NCI-H1694 (cell line): ENCODE data around the gene EHD3.
A peak's percentile ranks its signal among the peaks of the same experiment; 100 is the strongest.

Experiments
- DNase-seq: peaks from one replicate; lab custom pipeline; 2025; lab: John Stamatoyannopoulos, UW

EHD3 gene

DNA sequence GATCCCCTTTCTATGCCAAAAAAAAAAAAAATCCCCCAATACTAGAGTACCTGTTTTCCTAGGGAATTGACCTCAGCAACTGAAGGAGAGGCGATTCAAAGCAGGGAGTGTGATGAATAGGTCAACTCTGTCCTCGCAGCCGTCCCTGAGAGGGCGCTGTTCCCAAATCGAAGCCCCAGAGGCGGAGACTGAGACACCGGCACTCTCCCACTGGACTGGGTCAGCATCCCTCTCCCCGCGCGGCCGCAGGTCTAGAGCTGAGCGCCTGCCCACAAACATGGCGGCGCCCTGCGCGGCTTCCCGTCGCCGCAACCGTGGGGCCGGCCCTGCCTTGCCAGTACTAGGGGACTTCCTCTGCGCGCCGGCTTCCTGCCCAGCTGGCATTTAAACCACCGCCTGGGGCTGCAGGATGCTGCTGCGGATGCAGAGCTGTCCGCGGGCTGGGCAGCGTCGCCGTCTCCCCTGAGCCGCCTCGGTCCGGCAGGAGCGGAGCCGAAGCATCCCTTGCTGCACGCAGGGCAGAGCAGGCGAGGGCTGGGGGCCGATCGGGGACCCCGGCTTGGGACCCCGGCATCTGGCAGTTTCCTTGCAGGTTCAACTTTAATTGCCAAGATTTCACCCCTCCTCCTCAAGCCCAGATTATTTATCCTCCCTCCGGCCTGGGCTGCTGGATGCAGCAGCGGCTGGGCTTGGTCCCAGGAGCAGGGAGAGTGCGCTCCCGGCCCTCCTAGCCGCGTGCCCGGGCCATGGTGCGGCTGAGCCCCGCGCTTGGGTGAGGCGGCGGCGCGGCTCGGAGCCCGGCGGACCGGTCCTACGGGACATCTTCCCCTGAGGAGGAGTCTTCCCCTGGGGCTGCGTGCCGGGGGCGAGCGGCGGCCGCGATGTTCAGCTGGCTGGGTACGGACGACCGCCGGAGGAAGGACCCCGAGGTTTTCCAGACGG is at the start of gene EHD3:
EHD3 (plus strand) TSS at position 412 of the 942 bp plus-strand sequence; CDS start at position 882, 470 bp downstream.
- DNase-seq, result peak; percentile 88

DNA sequence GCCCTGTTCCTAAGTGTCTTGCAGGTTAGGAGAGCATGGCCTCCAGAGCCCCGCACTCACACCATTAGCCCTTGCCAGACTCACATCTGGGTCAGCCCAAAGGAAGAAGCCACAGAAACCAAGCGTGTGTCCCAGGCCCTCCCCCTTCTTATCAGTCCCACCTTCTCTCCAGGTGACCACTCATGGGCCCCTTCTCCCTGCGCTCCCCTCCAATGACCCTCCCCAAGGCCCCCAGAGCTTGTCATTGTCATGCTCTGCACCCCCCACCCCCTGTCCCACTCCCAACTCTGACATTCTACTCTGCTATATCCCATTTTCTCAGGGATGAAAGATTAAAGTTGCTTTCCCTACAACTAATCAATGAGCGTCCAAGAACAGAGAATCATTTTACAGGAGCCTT is 46.8 kb upstream of the EHD3 start:
- no peak for DNase-seq

DNA sequence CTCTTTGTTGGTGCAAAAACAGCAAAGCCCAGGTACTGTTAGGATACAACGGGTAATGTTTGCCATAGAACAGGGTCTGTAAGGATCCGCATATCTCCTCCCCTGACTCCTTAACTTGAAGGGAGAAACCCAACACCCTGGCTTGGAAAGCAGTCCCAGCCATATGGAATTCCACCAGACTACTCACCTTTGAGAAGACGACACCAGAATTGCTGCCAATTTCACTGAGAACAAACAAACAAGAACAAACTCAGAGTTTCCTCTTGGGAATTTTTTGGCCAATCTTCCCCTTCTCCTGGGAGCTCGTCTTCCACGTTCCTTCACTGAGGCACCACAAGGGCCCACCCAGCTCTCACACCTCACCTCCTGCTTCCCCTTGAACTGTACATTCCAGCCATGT is 45.8 kb upstream of the EHD3 start:
- no peak for DNase-seq

DNA sequence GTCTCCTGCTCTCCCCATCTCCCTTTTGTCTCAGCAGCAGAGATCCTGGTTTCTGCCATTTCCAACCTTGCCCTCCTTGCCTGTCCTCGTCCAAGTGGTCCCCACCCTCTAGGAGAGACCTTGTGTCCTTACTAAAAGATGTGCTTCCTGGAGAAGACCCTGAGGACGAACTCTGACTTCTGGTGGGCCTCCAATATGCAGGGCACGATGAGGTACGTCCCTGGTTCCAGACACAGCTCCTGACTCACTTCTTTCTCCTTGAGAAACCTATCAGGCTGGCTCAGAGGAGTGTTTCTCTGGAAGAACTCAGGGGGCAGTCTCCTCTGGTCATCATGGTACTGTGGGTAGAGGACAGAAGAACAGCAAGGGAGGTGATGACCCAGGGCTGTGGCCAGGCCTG is 44.8 kb upstream of the EHD3 start:
- no peak for DNase-seq

DNA sequence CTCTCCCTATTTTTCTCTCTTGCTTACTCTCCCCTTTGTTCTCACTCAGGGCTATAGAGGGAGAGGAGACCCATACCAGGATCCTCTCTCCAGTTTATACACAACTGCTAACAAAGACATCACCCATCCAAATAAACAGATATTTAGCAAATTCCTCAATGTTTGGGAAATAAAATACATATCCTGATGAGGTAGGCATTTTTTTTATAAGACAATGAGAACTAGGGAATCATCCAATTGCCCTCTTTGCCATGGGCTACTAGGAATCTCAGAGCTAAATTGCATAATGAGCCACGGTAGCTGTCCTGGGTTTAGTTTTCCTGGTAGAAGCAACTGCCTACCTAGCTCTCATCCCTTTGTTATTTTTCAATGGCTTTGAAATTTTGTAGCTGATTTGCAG is 43.8 kb upstream of the EHD3 start:
- no peak for DNase-seq

DNA sequence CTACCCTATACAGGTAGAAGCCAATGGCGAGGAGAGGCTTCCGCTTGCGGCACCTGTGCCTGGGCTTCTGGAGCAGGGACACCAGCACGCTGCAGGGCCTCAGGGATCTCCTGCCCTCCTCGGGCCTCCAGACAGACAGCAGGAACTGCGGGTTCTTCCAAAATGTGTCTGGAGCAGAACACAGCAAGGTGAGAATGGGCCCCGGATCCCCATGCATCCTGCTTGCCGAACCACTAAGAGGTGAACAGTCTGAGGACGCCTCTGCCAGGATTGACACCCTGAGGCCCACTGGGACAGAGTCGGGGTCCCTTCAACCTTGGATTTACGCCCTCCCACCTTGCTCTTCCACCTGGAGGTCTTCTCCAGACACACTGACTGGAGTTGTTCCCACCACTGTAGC is 42.0 kb upstream of the EHD3 start:
- no peak for DNase-seq

DNA sequence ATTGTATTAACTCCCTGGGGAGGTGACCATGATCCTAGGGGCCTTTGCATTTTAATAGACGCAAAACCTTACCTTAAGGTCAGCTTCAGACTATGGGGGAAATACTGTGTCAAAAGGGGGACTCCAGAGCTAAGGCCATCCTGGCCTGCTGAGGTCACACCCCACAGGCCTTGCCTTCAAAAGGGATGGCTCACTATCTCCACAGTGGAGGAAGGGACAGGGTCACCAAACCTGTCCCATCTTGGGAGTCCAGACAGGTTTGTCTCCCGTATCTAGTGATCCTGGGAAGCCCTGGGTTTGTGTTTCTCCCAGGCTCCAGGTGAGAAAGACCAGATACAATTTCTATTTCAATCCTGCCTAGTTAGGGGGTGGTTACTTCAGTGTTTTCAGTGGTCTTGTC is 41.6 kb upstream of the EHD3 start:
- DNase-seq, result no peak

DNA sequence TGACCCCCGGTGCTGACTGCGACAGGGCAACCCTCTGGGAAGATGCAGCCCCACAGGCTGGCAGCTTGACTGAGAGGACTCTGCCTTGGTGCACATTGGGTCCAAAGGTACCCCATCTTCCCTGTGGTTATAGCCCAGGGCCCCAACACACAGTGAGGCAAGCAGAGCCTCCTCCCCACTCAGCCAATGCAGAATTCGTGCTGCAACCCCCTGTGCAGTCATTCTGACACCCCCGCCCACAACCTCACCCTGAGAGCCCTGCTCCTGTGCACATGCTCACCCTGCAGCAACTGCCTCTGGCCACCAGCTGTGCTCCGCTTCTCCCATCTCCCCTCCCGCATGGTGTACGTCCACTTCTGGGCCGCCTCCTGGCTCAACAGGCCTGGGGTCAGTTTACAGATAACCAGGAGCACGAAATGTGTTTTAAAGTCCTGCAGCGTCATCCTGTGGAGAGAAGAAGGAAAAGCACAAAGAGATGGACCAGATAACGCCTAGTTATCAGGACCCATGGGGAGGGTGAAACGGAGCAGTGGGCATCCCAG is 41.0 kb upstream of the EHD3 start:
- DNase-seq, result no peak

DNA sequence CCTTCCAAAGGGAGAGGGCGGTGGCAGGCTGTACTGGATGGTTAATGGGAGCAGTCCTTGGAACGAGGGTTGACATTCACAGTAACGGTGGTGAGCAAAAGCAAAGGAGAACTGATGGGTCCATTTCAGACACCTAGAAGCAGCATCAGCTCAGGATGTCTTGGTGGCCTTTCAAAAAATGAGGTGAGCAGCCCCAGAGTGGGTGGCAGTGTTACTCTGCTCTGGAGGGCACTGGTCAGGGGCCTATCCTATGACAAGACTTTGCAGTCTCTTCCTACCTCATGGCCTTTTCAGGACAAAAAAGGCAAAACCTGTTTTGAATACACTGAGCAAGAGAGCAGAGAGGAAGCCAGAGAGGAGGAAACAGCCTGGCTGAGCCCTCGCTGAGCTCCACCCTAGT is 40.1 kb upstream of the EHD3 start:
- no peak for DNase-seq

DNA sequence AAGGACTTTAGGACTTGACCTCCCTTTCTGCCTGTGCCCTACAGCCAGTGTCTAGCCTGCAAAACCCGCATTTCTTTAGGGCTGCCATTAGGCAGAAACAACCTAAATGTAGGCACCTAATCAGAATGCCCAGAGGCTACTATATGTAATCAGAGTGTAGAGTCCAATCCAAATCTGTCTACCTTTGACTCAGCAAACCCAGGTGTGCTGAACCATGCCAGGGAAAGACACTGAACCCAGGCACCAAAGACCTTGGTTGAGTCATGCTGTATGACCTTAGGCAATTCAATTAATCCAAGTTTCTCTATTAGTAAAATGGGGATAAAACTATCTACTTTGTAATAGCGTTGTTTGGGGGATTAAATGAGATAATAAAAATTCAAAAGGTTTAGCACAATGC is 37.3 kb upstream of the EHD3 start:
- DNase-seq, result no peak

DNA sequence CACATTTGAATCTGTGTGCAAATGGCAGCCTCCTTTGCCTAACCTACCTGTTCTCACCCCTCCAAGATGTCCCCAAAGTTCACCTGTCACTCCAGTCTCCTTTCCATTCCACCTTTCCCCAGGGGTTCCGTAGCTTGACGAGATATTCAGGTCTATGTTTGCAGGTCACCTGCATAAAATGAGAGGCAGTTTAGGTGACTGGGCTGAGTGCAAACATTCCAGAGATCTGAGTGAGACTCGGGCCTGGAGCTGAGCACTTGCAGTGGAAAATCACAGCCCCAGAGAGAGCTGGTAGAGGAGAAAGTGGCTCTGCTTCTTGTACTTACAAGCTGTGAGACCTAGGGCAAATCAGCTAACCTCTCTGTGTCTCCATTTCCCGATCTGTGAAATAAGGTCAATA is 36.8 kb upstream of the EHD3 start:
- DNase-seq, result no peak

DNA sequence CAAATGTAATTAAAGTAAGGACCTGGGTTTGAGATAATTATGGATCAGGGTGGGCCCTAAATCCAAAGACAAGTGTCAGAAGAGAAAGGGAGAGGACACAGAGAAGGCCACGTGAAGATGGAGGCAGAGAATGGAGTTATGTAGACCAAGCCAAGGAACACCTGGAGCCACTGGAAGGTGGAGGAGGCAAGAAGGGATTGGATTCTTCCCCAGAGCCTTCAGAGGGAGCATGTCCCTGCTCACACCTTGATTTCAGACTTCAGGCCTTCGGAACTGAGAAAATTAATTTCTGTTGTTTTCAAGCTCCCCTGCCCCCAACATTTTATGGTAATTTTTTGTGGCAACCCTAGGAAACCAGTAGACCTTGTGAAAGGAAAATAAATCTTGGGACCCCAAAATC is 36.3 kb upstream of the EHD3 start:
- no peak for DNase-seq

DNA sequence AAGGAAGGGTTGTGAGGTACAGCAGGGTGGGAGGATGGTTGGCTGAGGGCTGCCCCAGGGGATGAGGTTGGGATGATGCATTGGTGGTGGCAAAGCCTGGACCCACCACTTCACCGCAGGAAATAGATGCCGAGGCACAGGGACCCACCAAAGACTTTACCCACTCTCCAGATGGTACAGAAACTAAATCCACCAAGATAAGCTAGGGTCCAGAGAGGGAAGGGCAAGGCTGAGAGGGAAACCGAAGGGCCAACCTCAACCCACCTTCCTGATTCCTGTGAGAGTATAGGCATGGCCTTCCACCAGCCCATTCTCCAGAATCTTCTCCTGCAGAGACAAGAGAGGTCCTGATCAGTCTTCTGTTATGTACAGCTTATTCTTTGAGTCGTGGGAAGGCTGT is 34.7 kb upstream of the EHD3 start:
- DNase-seq, result no peak

DNA sequence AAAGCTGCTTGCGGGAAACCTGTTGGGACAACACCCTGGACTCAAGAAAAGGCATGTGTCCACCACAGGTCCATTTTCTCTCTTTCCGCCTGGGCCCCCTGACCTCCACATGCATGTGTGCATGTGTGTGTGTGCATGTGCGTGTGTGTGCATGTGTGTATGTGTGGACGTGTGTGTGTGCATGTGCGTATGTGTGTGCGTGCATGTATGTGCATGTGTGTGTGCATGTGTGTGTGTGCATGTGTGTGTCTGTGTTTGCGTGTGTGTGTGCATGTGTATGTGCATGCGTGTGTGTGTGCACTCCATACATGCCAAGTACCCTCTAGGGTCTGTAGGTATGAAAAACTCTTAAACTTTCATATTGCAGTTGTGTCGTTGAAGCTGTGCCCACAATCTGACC is 33.0 kb upstream of the EHD3 start:
- no peak for DNase-seq

DNA sequence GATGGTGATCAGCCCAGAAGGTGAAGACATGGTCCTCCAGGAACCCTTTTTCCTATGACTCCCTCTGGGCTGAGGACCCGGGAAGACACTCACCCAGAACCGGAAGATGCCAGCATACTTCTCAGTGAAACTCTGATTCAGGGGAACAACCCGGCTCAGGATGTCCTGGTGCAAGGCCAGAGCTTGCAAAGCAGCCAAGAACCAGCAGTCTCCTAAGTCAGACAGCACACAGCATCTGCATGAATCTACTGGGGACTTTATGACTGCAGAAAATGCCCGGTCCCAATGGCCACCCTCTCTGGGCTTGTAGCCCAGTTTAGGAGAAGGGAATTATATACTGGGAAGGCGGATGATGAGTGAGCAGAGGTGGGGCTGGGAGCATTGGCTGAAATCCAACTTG is 31.9 kb upstream of the EHD3 start:
- DNase-seq, result no peak

DNA sequence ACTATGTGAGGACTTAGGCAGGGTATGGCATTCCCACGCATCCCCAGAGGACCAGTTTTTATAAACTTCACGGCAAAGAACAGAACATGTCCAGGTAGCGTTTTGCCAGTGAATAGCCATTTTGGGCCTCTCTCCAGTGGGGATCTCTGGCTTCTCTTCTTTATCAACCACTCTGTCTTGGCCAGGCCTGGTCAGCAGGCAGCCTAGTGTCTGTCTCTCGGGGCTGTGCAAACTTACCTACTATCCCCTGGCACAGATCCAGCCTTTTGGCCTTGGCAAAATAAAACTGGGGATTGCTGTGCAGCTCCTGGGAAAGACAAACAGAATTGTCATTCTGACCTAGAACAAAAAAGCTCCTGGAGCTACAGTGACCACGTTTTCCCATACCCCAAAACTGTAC is 31.1 kb upstream of the EHD3 start:
- DNase-seq, result no peak

DNA sequence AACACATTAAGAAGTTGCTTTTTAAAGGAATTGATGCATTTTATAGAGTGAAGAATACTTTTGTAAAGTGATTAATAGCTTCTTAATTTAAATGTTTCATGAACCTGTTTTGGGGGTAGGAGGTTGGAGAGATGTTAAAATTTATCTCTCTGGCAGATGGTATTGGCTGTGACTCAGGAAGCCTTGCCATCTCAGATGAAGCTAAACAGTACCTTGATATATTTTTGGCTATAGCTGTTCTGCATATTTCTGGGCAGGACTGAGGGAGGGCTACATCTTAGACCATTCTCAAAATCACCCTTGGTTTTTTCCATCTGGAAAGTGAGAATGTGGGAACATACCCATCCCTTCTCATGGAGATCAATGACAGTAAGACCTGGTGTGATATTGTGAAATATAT is 30.0 kb upstream of the EHD3 start:
- DNase-seq, result no peak

DNA sequence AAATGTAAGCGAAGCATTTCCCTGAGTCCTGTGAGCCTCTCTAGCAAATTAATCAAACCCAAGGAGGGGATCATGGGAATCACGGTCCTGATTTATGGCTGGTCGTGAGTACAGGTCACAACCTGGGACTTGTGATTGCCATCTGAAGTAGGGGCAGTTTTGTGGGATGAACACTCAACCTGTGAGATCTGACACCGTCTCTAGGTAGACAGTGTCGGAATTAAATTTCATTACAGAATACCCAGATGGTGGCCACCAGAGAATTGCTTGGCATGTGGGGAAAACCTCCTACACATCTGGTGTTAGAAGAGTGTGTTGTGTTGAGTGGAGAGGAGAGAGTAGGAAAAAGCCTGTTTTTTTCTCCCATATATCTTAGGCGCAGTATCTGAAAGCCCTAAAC is 29.2 kb upstream of the EHD3 start:
- DNase-seq, result peak; percentile 43

DNA sequence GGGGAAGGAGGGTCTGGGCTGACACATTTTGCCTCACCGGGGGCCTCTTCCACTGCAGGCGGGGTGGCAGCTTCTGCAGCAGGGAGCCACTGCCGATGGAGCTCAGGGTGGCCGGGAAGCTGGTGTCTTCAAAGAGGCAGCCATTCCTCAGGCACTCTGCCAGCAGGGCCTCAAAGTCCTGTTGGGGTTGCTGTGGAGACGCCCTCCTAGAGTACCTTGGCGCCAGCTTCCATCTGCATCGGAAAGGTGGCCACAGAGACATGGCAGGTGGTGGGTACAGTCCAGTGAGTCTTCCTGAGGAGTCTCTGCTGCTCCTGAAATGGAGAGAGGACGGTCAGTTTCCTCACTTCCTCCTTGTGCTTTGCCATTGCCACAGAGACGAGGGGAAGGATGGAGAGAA is 28.8 kb upstream of the EHD3 start:
- DNase-seq, result peak; percentile 29

DNA sequence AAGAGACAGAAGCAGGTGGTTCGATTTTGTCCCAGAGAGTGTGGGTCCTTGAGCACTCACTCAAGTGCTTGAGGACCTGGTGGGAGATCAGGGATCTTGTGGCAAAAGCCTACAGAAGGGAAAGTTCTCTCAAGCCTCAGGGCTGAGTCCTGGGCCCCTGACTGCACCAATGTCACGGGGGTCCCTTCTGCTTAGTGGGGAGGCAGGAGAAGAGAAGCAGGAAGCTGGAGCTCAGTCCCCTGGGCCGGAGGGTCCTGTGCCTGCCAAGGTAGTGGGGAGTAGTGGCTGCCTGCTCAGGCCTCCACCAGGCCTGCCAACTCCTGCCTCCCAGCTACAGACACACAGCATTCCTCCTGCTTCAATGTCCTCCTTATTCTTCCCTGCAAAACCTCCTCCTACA is 28.3 kb upstream of the EHD3 start:
- DNase-seq, result no peak

DNA sequence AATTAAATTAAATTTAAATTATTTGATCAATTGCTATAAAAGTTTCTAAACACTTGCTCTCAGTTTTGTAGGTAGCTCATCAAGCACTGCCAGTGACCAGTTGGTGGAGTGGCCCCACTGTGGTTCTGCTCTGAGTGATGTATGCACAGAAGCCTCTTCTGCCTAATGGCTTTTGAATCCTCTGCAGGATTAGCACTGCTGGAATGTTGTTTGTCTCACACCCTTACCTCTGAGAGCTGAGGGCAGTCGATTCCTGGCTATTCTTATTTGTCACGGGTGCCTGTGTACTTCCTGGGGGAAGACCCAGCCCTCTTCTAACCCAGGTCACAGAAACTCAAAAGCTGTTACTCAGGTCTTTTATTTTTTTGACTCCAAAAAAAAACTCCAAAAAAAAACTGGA is 26.2 kb upstream of the EHD3 start:
- DNase-seq, result no peak

DNA sequence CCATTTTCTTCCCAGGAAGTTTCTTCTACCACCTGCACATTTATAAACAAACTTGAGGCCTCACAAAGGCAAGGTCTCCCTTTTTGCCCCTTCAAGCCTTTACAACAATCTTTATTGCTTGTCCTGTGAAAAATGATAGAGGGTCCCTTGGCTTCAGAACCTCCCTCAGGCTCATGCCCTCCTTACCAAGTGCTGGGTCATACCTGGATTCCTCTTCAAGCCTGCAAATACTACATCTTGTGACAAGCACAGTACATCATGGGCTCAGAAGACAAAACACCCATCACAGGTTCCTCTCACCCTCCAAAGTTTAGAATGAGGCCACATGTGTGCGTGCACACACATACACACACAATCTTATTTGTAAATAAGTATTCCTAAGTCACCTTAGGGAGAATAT is 25.7 kb upstream of the EHD3 start:
- no peak for DNase-seq

DNA sequence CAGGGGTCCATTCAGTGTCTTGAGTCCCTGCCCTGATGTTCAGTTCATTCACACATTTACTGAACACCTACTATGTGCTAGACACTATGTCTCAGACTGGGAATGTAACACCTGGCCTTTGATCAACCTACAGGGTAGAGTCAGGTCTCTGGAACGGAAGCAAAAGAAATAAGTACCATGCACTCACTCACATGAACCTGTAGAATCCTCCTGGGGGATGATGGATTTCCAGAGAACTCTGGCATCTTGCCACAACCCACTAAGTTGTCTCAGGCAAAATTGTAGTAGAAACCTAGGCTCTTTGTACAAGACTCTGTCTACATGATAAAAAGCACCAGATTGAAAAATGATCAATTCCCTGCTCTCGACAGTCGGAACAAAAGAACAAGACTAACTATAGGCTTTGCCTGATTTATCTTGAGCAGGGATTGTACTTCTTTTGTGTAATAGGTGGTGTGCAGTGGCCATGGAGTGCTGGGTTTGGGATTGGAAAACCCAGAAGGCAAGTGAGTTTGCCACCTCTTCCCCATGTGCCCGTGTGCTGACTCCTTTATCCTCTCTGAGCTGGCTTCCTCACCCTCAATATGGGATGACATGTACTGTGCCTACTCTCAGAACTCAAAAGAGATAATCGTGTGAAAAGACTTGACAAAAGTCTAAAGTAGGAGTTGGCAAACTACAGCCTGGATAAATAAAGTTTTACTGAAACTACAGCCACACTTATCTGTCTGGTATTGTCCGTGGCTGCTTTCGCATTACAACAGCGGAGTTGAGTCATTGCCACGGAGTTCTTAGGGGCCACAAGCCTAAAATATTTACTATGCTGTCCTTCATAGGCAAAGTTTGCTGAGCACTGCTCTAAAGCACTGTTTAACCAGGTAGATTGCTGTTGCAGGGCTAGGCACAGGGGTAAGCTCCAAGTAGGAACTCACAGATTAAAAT is 21.0 kb upstream of the EHD3 start:
- no peak for DNase-seq
